Measurements from ENCODE around the gene ASPSCR1. TPM values are rescaled to one million over a fixed set of nuclear protein-coding genes. Genes with fewer than 3 reads are reported as not detected.

Gene ASPSCR1, protein sequence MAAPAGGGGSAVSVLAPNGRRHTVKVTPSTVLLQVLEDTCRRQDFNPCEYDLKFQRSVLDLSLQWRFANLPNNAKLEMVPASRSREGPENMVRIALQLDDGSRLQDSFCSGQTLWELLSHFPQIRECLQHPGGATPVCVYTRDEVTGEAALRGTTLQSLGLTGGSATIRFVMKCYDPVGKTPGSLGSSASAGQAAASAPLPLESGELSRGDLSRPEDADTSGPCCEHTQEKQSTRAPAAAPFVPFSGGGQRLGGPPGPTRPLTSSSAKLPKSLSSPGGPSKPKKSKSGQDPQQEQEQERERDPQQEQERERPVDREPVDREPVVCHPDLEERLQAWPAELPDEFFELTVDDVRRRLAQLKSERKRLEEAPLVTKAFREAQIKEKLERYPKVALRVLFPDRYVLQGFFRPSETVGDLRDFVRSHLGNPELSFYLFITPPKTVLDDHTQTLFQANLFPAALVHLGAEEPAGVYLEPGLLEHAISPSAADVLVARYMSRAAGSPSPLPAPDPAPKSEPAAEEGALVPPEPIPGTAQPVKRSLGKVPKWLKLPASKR
- total RNA-seq, result 21.4 and 28.8 TPM in 2 replicates

GRCh38 chr17:81977211-81977808 is at the start of gene ASPSCR1:
TSS of gene ASPSCR1 (plus strand) at chr17:81977629. CDS start at chr17:81977647, 18 bp downstream.

DNA sequence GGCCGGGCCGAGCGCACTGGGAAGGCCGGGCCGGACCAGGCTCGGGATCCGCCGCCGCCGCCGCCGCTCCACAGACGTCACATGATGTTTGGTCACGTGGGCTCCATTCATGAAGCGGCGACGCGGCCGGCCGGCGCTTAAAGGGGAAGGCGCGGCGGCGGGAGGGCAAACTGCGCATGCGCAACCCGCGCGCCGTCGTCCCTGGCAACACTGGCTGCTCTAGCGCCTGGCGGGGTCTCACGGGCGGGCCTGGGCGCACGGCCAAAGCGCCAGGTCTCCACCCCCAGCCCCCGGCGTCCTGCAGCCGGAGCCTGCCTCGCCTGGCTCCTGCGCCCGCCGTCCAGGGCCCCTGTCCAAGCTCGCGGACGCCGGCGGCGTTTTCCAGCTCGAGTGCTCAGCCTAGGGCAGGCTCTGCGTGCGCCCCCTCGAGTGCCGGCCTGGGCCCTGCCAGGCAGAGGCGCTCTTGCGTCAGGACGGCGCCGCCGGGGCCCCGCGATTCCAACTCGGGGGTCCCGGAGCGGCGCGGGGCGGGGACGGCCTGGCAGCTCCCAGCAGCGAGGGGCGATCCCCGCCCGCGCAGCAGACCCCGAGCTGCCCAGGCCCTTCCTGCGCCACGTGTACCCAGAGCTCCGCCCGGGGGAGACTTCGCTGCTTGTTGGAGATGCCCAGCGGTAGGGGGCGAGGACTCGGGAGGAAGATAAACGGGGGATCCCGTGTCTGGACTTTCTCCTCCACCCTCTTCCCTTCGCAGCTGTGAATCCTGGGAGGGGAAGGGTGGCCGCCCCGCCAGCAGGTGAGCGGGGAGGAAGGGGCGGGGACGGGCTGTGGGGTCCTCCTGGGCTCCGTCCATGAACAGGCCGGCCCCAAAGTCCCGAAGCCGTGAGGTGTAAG is 49.5 kb upstream of the ASPSCR1 start, which contains the start of gene MAFG:
Gene MAFG (minus strand): TSS at position 83 of the 891 bp plus-strand sequence. CDS start 4,550 bp downstream, outside the sequence.

DNA sequence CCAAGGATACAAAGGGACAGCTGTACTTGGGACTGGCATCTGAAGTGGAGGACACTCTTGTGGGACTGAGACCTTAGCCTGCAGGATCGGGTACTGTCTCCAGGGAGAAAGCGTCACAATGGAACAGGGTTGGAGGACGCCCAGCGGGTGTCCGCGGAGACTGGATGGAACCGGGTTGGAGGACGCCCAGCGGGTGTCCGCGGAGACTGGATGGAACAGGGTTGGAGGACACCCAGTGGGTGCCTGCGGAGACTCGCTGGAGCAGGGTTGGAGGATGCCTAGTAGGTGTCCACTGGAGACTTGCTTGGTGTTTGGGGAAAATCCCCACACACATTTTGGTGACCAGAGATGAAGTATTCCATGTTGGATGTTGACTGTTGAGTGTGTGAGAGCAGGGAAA is 30.2 kb upstream of the ASPSCR1 start, which contains the start of gene MYADML2:
Gene MYADML2 (minus strand): TSS at position 45 of the 400 bp plus-strand sequence. CDS start 5,492 bp downstream, outside the sequence.

GRCh38 chr17:81961087-81961511 is 16.3 kb upstream of the ASPSCR1 start, which contains the start of gene NOTUM:
TSS of gene NOTUM (minus strand) at chr17:81961187. CDS start at chr17:81960909, 278 bp downstream.

DNA sequence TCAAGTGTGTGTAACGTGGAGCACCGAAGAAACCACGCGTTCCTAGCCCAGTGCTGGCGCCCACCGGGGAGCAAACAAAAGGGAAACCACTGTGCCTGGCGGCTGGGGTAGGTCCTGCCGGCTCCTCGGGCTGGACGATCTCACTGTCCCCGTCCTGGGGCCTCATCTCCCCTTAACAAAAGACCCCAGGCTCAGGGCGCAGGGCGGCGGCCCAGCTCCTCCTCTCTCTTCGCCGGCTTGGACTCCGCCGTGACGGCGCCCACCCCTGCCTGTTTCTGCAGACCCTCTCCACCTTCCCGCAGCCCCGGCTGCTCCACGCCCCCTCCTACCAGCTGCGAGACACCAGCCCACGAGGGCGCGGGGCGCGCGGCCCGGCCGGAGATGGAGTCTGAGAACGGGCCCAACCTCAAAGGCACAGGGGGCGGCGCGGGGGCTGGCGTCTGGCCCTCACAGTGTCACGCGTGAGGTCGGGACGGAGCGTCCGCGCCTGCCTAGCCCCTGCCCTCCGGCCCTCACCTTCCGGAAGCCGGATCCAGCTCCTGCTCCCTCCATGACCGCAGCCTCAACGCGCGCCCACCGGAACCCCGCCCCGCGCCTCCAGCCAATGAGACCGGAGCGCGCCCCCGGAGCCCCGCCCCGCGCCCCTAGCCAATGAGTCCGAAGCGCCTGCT is 45.0 kb downstream of the ASPSCR1 start, which contains the start of gene CENPX:
Gene CENPX (minus strand): TSS at position 569 of the 671 bp plus-strand sequence. CDS start 17 bp downstream, at position 552.

DNA sequence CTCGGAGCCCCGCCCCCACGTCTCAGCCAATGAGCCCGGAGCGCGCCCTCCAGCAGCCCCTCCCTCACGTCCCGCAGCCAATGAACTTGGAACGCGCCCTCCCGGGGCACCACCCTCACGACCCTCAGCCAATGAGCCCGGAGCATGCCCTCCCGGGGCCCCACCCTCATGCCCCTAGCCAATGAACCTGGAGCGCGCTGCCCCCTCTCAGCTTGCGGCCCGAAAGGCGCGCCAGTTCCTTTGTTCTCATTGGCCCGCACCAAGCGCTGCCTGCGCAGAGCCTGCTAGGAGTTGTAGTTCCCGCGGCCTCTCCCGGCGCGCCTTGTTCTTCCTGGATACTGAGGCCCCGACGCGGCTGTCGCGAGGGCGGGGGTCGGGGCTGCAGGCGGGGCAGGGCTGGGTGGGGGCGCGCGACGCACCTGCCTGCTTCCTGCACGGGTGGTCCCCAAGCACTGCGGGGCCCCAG is 45.6 kb downstream of the ASPSCR1 start, which contains the start of gene LRRC45:
Gene LRRC45 (plus strand): TSS at position 325 of the 466 bp plus-strand sequence. CDS start 339 bp downstream, outside the sequence.

DNA sequence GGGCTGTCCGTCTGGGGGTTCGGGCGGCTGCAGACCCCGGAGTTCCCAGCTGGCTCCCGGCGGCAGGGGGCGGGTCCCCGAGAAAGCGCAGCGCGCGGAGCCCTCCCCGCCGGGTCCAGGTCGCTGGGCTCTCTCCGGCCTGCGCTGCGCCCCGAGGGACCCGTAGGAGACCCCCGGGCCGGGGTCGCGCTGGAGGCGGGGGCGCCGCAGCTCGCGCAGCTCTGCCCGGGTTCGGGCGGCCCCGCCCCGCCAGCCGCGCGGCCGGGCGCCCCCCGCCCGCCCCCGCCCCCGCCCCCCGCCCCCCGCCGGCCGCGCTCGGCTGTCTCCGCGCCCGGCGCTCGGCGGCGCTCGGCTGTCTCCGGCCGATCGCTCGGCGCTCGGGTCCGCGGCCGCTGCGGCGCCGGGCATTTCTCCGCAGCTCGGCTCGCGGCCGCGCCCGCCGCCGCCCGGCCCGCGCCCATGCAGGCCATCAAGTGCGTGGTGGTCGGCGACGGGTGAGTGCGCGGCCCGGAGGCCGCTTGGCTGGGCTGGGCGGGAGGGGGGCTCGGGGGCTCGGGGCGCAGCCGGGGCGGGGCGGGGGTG is 54.0 kb downstream of the ASPSCR1 start, which contains the start of gene RAC3:
Gene RAC3 (plus strand): TSS at position 376 of the 582 bp plus-strand sequence. CDS start 84 bp downstream, at position 460.

DNA sequence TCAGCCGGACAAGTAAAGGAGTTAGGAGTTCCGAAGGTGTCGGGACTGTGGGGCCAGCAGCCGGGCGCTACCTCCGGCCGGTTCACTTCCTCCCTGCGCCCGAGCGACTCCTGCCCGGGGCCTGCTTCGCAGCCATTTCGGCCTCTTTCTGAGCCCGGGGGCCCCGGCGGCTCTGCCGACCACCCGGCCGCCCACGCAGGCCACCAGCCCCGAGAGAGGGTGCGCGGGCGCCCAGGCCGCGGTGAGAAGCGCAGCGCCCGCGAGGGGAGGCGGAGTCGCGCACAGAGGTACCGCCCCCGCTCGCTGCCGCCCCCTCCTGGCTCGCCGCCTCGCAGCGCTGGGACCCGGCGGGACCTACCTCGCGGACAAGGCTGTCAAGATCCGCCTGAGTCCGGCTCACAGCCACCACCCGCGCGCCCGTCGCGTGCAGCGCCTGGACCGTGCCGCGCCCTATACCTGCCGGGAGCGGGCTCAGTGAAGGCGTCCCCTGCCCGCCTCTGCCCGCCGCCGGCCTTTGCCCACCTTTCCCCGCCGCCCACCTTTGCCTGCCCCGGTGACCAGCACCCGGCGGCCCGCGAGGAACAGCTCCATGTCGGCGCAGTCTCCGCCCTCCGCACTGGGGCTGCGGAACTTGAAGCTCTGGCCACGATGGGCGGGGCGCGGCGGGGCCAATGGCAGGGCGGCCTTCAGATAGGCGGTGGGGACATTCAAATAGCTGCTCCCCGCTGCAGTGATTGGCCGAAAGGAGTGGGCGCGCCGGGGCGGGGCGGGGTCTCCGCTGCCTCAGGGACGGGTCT is 59.9 kb downstream of the ASPSCR1 start, which contains the start of gene DCXR:
Gene DCXR (minus strand): TSS at position 606 of the 797 bp plus-strand sequence. CDS start 15 bp downstream, at position 591.

DNA sequence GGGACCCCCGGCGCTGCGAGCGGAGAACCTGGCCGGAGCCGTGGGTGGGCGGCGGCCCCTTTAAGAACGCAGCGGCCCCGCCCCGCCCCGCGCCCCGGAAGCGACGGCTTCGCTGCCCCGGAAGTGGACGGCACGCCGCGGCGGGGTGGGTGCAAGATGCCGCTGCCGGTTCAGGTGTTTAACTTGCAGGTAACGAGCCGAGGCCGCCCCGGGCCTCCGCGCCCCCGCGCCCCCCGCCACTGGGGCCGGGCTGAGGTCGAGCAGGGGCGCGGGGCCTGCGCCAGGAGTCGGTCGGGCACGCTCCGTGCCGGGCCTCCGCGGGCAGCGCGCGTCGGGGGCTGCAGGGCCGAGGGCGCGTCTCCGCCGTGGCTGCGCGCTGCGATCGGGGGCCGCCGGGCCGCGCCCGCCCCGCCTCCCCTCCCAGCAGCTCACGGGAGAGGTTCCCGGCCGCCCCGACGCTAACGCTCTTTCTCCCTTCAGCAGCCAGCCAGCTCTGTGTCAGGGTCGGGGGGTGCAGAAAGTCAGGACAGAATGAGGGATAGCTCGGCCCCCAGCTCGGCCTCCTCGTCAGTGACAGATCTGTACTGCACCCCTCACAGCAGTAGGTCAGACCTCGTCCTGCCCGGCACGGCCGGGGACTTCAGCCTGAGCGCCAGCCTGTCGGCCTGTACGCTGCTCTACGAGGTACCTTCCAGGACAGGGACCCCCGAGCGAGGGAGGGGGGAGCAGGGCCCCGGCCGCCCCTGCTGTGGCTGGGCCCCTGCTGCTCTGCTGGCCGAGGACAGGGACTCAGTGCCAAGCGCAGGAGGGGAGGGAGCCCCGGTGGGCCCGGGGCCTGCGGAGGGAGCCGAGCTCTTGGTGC is 74.6 kb downstream of the ASPSCR1 start, which contains the start of the genes GPS1 and RFNG:
Gene GPS1 (plus strand): TSS at position 123 of the 862 bp plus-strand sequence. CDS start 34 bp downstream, at position 157.
Gene RFNG (minus strand): TSS at position 36 of the 862 bp plus-strand sequence. CDS start 45 bp downstream, outside the sequence.

GRCh38 chr17:82065638-82066303 is 88.3 kb downstream of the ASPSCR1 start, which contains the start of gene DUS1L:
TSS of gene DUS1L (minus strand) at chr17:82065804. CDS start at chr17:82065059, 745 bp downstream.

Other genes with a start within 250 kb of the ASPSCR1 start
- gene GCGR, start 173.5 kb upstream of the ASPSCR1 start, total RNA-seq, result not detected in 2 replicates
- gene MCRIP1, start 144.3 kb upstream of the ASPSCR1 start, total RNA-seq, result 82.5 and 97.7 TPM in 2 replicates
- 0.09 TPM in 1 of 2 replicates, not detected in the other for gene PPP1R27, start 142.6 kb upstream of the ASPSCR1 start, total RNA-seq
- gene P4HB, start 117.1 kb upstream of the ASPSCR1 start, total RNA-seq, result 2,852 and 4,180 TPM in 2 replicates
- gene ARHGDIA, start 106.3 kb upstream of the ASPSCR1 start, total RNA-seq, result 120 and 379 TPM in 2 replicates
- gene ALYREF, start 86.0 kb upstream of the ASPSCR1 start, total RNA-seq, result 76.3 and 110 TPM in 2 replicates
- 84.9 and 198 TPM in 2 replicates for gene ANAPC11, start 85.9 kb upstream of the ASPSCR1 start, total RNA-seq
- gene NPB, start 75.4 kb upstream of the ASPSCR1 start, total RNA-seq, result 0.51 and 1.5 TPM in 2 replicates
- gene PCYT2, start 66.2 kb upstream of the ASPSCR1 start, total RNA-seq, result 50.5 and 52.1 TPM in 2 replicates
- 13.1 and 20.2 TPM in 2 replicates for gene SIRT7, start 59.5 kb upstream of the ASPSCR1 start, total RNA-seq
- 28.2 and 32.5 TPM in 2 replicates for gene MAFG, start 49.9 kb upstream of the ASPSCR1 start, total RNA-seq
- 245 and 274 TPM in 2 replicates for gene PYCR1, start 40.3 kb upstream of the ASPSCR1 start, total RNA-seq
- under 0.01 TPM in 1 of 2 replicates, not detected in the other for gene MYADML2, start 30.4 kb upstream of the ASPSCR1 start, total RNA-seq
- gene NOTUM, start 16.4 kb upstream of the ASPSCR1 start, total RNA-seq, result 0.14 TPM in 1 of 2 replicates, not detected in the other
- 11.3 and 17.7 TPM in 2 replicates for gene CENPX, start 45.2 kb downstream of the ASPSCR1 start, total RNA-seq
- gene LRRC45, start 45.7 kb downstream of the ASPSCR1 start, total RNA-seq, result 10.1 and 13.3 TPM in 2 replicates
- gene RAC3, start 54.0 kb downstream of the ASPSCR1 start, total RNA-seq, result 19.0 and 25.3 TPM in 2 replicates
- gene DCXR, start 60.1 kb downstream of the ASPSCR1 start, total RNA-seq, result 30.7 and 48.7 TPM in 2 replicates
- gene RFNG, start 74.2 kb downstream of the ASPSCR1 start, total RNA-seq, result 47.5 and 67.4 TPM in 2 replicates
- gene GPS1, start 74.3 kb downstream of the ASPSCR1 start, total RNA-seq, result 90.3 and 111 TPM in 2 replicates
- 55.2 and 65.6 TPM in 2 replicates for gene DUS1L, start 88.2 kb downstream of the ASPSCR1 start, total RNA-seq
- 104 and 307 TPM in 2 replicates for gene FASN, start 120.6 kb downstream of the ASPSCR1 start, total RNA-seq
- gene CCDC57, start 235.2 kb downstream of the ASPSCR1 start, total RNA-seq, result 20.8 and 27.4 TPM in 2 replicates

All from smooth muscle cell of the umbilical artery (primary cell).